Ectodermal cell (in vitro differentiated cells): ENCODE data around the gene GTF3C1.

Experiments used
- H3K27ac ChIP-seq: 2 replicates; pipeline ENCODE4 v1.7.0; 2013; ENCODE audit warnings: mild to moderate bottlenecking, low read depth, low read length; ENCODE audit not compliant: insufficient read depth, poor library complexity, severe bottlenecking
- H3K27me3 ChIP-seq: 2 replicates; pipeline ENCODE4 v1.7.0; 2013; ENCODE audit warnings: mild to moderate bottlenecking, low read length; ENCODE audit not compliant: insufficient read depth, control insufficient read depth, poor library complexity, severe bottlenecking
- H3K36me3 ChIP-seq: one replicate; pipeline ENCODE4 v1.7.0; 2013; ENCODE audit warnings: low read length; ENCODE audit not compliant: control insufficient read depth, insufficient read depth
- H3K4me1 ChIP-seq: one replicate; pipeline ENCODE4 v1.7.0; 2013; ENCODE audit warnings: low read length; ENCODE audit not compliant: control insufficient read depth, insufficient read depth
- H3K4me3 ChIP-seq: 2 replicates; pipeline ENCODE4 v1.7.0; 2013; ENCODE audit warnings: low read depth, low read length, control low read depth; ENCODE audit not compliant: insufficient read depth
- H3K9me3 ChIP-seq: 2 replicates; pipeline ENCODE4 v1.7.0; 2013; ENCODE audit warnings: mild to moderate bottlenecking, low read length, moderate library complexity; ENCODE audit not compliant: control insufficient read depth
- WGBS, 2 experiments: methylation state at CpG; one replicate each; pipeline ENCODE4 v1.1.7; 2013; ENCODE audit warnings: missing lambda C conversion rate in 2 of 2; 5-methylcytosine and 5-hydroxymethylcytosine counted together

Gene GTF3C1

GRCh38 chr16:27564224-27564623, 14.5 kb upstream of the GTF3C1 start:
- H3K4me1 ChIP-seq: no peaks in the 10 kb centered on the region
- no peak overlapping the region for H3K4me3 ChIP-seq
- no peak overlapping the region for H3K27ac ChIP-seq
- H3K27me3 ChIP-seq: no peaks in the 10 kb centered on the region
- WGBS, 2 experiments: 95 to 97% methylated on average over 5 of the region's 5 CpGs
- no peaks in the 10 kb centered on the region for H3K36me3 ChIP-seq
- H3K9me3 ChIP-seq: no peaks in the 10 kb centered on the region

GRCh38 chr16:27561216-27561615, 11.5 kb upstream of the GTF3C1 start:
- Histone ChIP-seq H3K9me3 (no peaks in the 10 kb centered on the region), H3K4me1 (no peaks in the 10 kb centered on the region), H3K4me3 (no peak overlapping the region), H3K27me3 (no peaks in the 10 kb centered on the region), H3K27ac (no peak overlapping the region), H3K36me3 (no peaks in the 10 kb centered on the region)
- 93 to 98% methylated on average over 8 of the region's 8 CpGs for WGBS, 2 experiments

- H3K36me3 ChIP-seq: no peaks in the 10 kb centered on the region
- no peaks in the 10 kb centered on the region for H3K9me3 ChIP-seq
- 92 to 100% methylated on average over 1 of the region's 1 CpG for WGBS, 2 experiments
- no peaks in the 10 kb centered on the region for H3K27me3 ChIP-seq
- no peak overlapping the region for H3K4me3 ChIP-seq
- H3K4me1 ChIP-seq: no peaks in the 10 kb centered on the region
- H3K27ac ChIP-seq: no peak overlapping the region
These were observed 9.2 kb upstream of the GTF3C1 start for GRCh38 chr16:27558932-27559331.

- Histone ChIP-seq H3K36me3 (no peaks in the 10 kb centered on the region), H3K4me3 (no peak overlapping the region), H3K9me3 (no peaks in the 10 kb centered on the region), H3K27me3 (no peaks in the 10 kb centered on the region), H3K4me1 (no peaks in the 10 kb centered on the region), H3K27ac (no peak overlapping the region)
- WGBS, 2 experiments: 91 to 93% methylated on average over 3 of the region's 3 CpGs
These were observed 8.7 kb upstream of the GTF3C1 start for GRCh38 chr16:27558434-27558833.

GRCh38 chr16:27556471-27556870, 6.8 kb upstream of the GTF3C1 start:
- Histone ChIP-seq H3K27ac (no peak overlapping the region), H3K27me3 (no peaks in the 10 kb centered on the region), H3K4me1 (no peaks in the 10 kb centered on the region), H3K9me3 (no peaks in the 10 kb centered on the region), H3K4me3 (no peak overlapping the region), H3K36me3 (no peaks in the 10 kb centered on the region)
- 100% methylated on average over 1 of the region's 1 CpG; no CpG with 5 or more reads in 1 of the 2 experiments for WGBS, 2 experiments

- peaks cover 9% of the 10 kb centered on the region for H3K4me1 ChIP-seq
- H3K27me3 ChIP-seq: no peaks in the 10 kb centered on the region
- no peak overlapping the region for H3K27ac ChIP-seq
- H3K36me3 ChIP-seq: no peaks in the 10 kb centered on the region
- H3K4me3 ChIP-seq: no peak overlapping the region
- H3K9me3 ChIP-seq: no peaks in the 10 kb centered on the region
- no CpG with 5 or more reads among the region's 1 CpG for WGBS, 2 experiments
These were observed 1.3 kb upstream of the GTF3C1 start for GRCh38 chr16:27551036-27551435.

- Histone ChIP-seq H3K27ac (no peak overlapping the region), H3K36me3 (peaks cover 2% of the 10 kb centered on the region)
- 61% methylated on average over 4 of the region's 4 CpGs for WGBS, 2 experiments
These were observed 838 bp upstream of the GTF3C1 start for GRCh38 chr16:27550582-27550920.

GRCh38 chr16:27549464-27549745, 308 bp downstream of the GTF3C1 start:
- H3K27ac ChIP-seq: no peak overlapping the region
- 0% methylated on average over 20 to 21 of the region's 21 CpGs for WGBS, 2 experiments
- no peaks in the 10 kb centered on the region for H3K9me3 ChIP-seq
- H3K27me3 ChIP-seq: no peaks in the 10 kb centered on the region
- H3K4me3 ChIP-seq: peak overlapping the region; percentile 62
- peaks cover 9% of the 10 kb centered on the region for H3K4me1 ChIP-seq
- H3K36me3 ChIP-seq: peaks cover 12% of the 10 kb centered on the region

More at GRCh38 chr16:27550582-27550920, 838 bp upstream of the GTF3C1 start:
- Histone ChIP-seq H3K4me1 (peaks cover 9% of the 10 kb centered on the region), H3K27me3 (no peaks in the 10 kb centered on the region), H3K9me3 (no peaks in the 10 kb centered on the region), H3K4me3 (peak overlapping the region; percentile 62)

- no peaks in the 10 kb centered on the region for H3K27me3 ChIP-seq
- WGBS, 2 experiments: 88 to 98% methylated on average over 2 of the region's 2 CpGs
- H3K9me3 ChIP-seq: no peaks in the 10 kb centered on the region
- H3K4me3 ChIP-seq: no peak overlapping the region
- peaks cover 26% of the 10 kb centered on the region for H3K36me3 ChIP-seq
- peaks cover 9% of the 10 kb centered on the region for H3K4me1 ChIP-seq
- H3K27ac ChIP-seq: no peak overlapping the region
These were observed 1.9 kb downstream of the GTF3C1 start for GRCh38 chr16:27547851-27548250.

- peaks cover 9% of the 10 kb centered on the region for H3K4me1 ChIP-seq
- WGBS, 2 experiments: 91 to 92% methylated on average over 4 of the region's 4 CpGs
- H3K27me3 ChIP-seq: no peaks in the 10 kb centered on the region
- H3K4me3 ChIP-seq: no peak overlapping the region
- H3K27ac ChIP-seq: no peak overlapping the region
- H3K36me3 ChIP-seq: peaks cover 33% of the 10 kb centered on the region
- no peaks in the 10 kb centered on the region for H3K9me3 ChIP-seq
These were observed 2.6 kb downstream of the GTF3C1 start for GRCh38 chr16:27547134-27547533.

GRCh38 chr16:27544671-27545070, 5.0 kb downstream of the GTF3C1 start:
- Histone ChIP-seq H3K9me3 (no peaks in the 10 kb centered on the region), H3K4me3 (no peak overlapping the region), H3K36me3 (peaks cover 55% of the 10 kb centered on the region), H3K27ac (no peak overlapping the region), H3K27me3 (no peaks in the 10 kb centered on the region), H3K4me1 (peaks cover 6% of the 10 kb centered on the region)
- WGBS, 2 experiments: 93 to 95% methylated on average over 4 of the region's 4 CpGs
